WERI-Rb-1 (cell line): Measurements from ENCODE around the gene TIMM50.

Experiments
- DNase-seq: peaks from one replicate; pipeline ENCODE4 v3.0.0-alpha.2; 2020
- H3K27ac ChIP-seq: fragments of 250-450 bp; sonication (Bioruptor Pico); 2 replicates; pipeline ENCODE4 v1.5.1; 2020; ENCODE audit warnings: mild to moderate bottlenecking, moderate library complexity
- H3K27me3 ChIP-seq: fragments of 250-450 bp; sonication (Bioruptor Pico); 2 replicates; pipeline ENCODE4 v1.5.1; 2021; ENCODE audit warnings: mild to moderate bottlenecking, low read depth, moderate library complexity; ENCODE audit not compliant: insufficient read depth, severe bottlenecking
- H3K36me3 ChIP-seq: fragments of 250-450 bp; sonication (Bioruptor Pico); 2 replicates; pipeline ENCODE4 v1.5.1; 2020; ENCODE audit warnings: mild to moderate bottlenecking, moderate library complexity
- H3K4me3 ChIP-seq: 2 replicates; pipeline ENCODE4 v1.5.1; 2011; ENCODE audit warnings: low read depth, mild to moderate bottlenecking, control low read depth, low read length
- H3K9me3 ChIP-seq: fragments of 250-450 bp; sonication (Bioruptor Pico); 2 replicates; pipeline ENCODE4 v1.5.1; 2021; ENCODE audit warnings: mild to moderate bottlenecking, moderate library complexity; ENCODE audit not compliant: severe bottlenecking
- CTCF ChIP-seq: IDR thresholded peaks from 2 replicates; pipeline ENCODE4 v1.5.1; 2011; ENCODE audit warnings: low read depth, mild to moderate bottlenecking, control low read depth, inconsistent platforms, low read length

The TIMM50 gene

DNA sequence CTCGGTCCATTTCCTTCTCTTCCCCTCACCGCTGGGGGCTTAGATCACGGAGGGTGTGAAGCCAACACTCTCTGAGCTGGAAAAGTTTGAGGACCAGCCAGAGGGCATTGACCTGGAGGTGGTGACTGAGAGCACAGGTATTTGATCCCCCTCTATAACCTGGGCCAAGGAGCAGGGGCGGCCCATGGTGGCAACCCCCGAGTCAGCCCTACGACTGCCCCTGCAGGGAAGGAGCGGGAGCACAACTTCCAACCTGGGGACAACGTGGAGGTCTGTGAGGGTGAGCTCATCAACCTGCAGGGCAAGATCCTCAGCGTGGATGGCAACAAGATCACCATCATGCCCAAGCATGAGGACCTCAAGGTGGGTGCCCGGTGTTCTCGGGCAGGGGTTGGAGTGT, 11.6 kb upstream of the TIMM50 start:
- Histone ChIP-seq H3K27ac (no peak overlapping the region), H3K27me3 (no peaks in the 10 kb centered on the region), H3K36me3 (peaks cover 91% of the 10 kb centered on the region), H3K4me3 (no peak overlapping the region), H3K9me3 (no peaks in the 10 kb centered on the region)
- DNase-seq: no peak
- no peak for TF ChIP-seq CTCF

- no peaks in the 10 kb centered on the region for H3K9me3 ChIP-seq
- peaks cover 93% of the 10 kb centered on the region for H3K36me3 ChIP-seq
- no peak for DNase-seq
- H3K27ac ChIP-seq: no peak overlapping the region
- no peak for TF ChIP-seq CTCF
- no peaks in the 10 kb centered on the region for H3K27me3 ChIP-seq
- no peak overlapping the region for H3K4me3 ChIP-seq
Observed at GRCh38 chr19:39469567-39469966, 11.1 kb upstream of the TIMM50 start.

DNA sequence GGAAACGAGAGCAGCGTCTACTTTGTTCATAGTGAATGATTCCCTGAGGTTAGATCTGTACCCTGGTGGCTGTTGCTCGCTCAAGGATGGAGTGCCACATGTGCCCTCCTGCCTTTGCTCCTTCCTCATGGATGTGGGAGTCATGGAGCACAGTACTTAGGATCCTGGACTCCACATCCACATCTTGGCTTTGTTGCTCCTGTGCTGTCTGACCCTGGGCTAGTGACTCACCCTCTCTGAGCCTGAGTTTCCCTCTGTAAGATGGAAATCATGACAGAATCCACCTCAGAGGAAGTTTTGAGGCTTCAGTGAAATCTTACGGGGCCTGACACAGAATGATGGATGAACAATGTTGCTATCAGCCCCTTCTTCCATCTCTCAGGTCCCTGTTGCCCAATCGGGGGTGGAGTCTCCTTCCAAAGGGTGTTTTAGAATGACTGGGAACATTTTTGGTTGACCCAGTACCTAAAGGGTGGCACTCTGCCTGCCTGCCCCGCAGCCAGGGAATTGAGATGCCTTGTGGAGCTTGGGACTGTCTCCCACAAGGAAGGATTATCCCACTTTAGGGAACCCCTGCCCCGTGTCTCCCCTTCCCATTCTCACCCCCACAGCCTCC, 9.8 kb upstream of the TIMM50 start:
- no peak for TF ChIP-seq CTCF
- H3K27me3 ChIP-seq: no peaks in the 10 kb centered on the region
- H3K27ac ChIP-seq: no peak overlapping the region
- H3K9me3 ChIP-seq: no peaks in the 10 kb centered on the region
- peaks cover 88% of the 10 kb centered on the region for H3K36me3 ChIP-seq
- DNase-seq: no peak
- H3K4me3 ChIP-seq: no peak overlapping the region

DNA sequence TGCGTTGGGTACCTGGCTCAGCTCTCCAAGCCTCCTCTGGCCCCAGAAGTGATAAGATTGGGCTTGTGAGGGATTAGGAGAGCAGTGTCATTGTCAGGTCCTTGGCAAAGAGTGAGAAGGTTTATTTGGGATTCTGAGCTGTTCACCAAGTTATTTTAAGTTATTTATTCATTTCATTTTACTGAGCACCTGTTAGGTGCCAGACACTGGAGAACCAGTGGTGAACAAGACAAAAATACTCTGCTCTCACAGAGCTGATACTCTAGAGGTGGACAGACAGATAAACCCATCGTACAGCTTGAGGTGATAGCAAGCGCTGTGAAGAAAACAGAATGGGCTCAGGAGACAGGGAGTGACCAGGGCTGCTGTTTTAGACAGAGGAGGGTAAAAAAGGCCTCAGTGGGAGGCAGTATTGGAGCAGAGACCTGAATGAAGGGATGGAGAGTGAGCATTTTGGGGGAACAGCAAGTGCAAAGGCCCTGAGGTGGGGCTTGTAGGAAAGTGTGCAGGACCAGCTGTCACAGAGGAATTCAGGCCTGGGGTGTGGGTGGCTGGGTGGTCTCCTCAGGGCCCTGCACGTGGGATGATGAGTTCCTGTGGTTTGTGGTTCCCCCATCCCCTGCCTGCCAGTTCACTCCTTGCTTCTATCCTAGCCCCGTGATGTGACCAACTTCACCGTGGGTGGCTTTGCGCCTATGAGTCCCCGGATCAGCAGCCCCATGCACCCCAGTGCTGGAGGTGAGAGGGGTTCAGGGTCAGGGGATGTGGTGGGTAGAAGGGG, 8.7 kb upstream of the TIMM50 start:
- DNase-seq: no peak
- Histone ChIP-seq H3K9me3 (no peaks in the 10 kb centered on the region), H3K27ac (no peak overlapping the region), H3K36me3 (peaks cover 87% of the 10 kb centered on the region), H3K4me3 (no peak overlapping the region), H3K27me3 (no peaks in the 10 kb centered on the region)
- TF ChIP-seq CTCF: no peak

DNA sequence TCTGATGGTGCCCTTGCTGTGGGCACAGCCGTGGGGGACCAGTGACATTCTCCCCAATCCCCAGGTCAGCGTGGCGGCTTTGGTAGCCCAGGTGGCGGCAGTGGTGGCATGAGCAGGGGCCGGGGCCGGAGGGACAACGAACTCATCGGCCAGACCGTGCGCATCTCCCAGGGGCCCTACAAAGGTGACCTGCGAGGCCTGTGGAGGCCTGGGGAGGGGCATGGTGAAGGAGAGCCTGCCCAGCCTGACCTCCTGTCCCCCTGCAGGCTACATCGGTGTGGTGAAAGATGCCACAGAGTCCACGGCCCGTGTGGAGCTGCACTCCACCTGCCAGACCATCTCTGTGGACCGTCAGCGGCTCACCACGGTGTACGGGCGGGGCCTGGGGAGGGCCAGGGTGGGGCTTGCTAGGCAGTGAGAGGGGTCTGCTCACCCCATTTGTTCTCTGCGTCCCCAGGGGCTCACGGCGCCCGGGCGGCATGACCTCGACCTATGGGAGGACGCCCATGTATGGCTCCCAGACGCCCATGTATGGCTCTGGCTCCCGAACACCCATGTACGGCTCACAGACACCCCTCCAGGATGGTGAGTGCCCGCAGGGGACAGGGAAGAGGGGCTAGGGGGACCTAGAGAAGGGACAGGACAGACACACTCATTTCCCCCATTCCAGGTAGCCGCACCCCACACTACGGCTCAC, 7.7 kb upstream of the TIMM50 start:
- H3K36me3 ChIP-seq: peaks cover 83% of the 10 kb centered on the region
- H3K27ac ChIP-seq: no peak overlapping the region
- no peak for DNase-seq
- H3K4me3 ChIP-seq: no peak overlapping the region
- TF ChIP-seq CTCF: no peak
- H3K9me3 ChIP-seq: no peaks in the 10 kb centered on the region
- no peaks in the 10 kb centered on the region for H3K27me3 ChIP-seq
